OCI-LY1 (cell line): ENCODE measurements around the gene UMPS.

Experiments used
- H2AFZ ChIP-seq: fragments of 200-600 bp; sonication (generic), shearing (Covaris generic); 2 replicates; pipeline ENCODE4 v1.6.0; 2014; ENCODE audit warnings: antibody characterized with exemption, mild to moderate bottlenecking, low read length
- H3F3A ChIP-seq: fragments of 200-600 bp; sonication (generic), shearing (Covaris generic); 2 replicates; pipeline ENCODE4 v1.6.0; 2014; ENCODE audit warnings: mild to moderate bottlenecking, antibody characterized with exemption, low read length, moderate library complexity; ENCODE audit not compliant: insufficient read depth
- H3K27ac ChIP-seq: fragments of 200-600 bp; sonication (generic); 2 replicates; pipeline ENCODE4 v1.5.1; 2014; ENCODE audit warnings: low read length, mixed run types, mild to moderate bottlenecking, low read depth; ENCODE audit not compliant: poor library complexity, severe bottlenecking
- H3K27me3 ChIP-seq: fragments of 200-600 bp; sonication (generic); 2 replicates; pipeline ENCODE4 v1.6.0; 2014; ENCODE audit warnings: antibody characterized with exemption, mild to moderate bottlenecking, low read length, moderate library complexity; ENCODE audit not compliant: insufficient read depth
- H3K36me3 ChIP-seq: fragments of 200-600 bp; sonication (generic); 2 replicates; pipeline ENCODE4 v1.6.1; 2014; ENCODE audit warnings: mild to moderate bottlenecking, antibody characterized with exemption, low read length, moderate library complexity, mixed read lengths; ENCODE audit not compliant: insufficient read depth
- H3K4me1 ChIP-seq: fragments of 200-600 bp; sonication (generic); 2 replicates; pipeline ENCODE4 v1.5.1; 2014; ENCODE audit warnings: mild to moderate bottlenecking, low read length, moderate library complexity; ENCODE audit not compliant: insufficient read depth, severe bottlenecking
- H3K4me2 ChIP-seq: fragments of 200-600 bp; sonication (generic), shearing (Covaris generic); 2 replicates; pipeline ENCODE4 v1.6.1; 2014; ENCODE audit warnings: low read length
- H3K4me3 ChIP-seq: fragments of 200-600 bp; sonication (generic); 2 replicates; pipeline ENCODE4 v1.5.1; 2014; ENCODE audit warnings: low read length, low read depth, mild to moderate bottlenecking, mixed read lengths; ENCODE audit not compliant: poor library complexity, severe bottlenecking
- H3K79me2 ChIP-seq: fragments of 200-600 bp; shearing (Covaris generic); 2 replicates; pipeline ENCODE4 v1.6.1; 2016; ENCODE audit warnings: mixed run types, low read length, mixed read lengths; ENCODE audit not compliant: insufficient read depth
- H3K9ac ChIP-seq: fragments of 200-600 bp; sonication (generic), shearing (Covaris generic); 2 replicates; pipeline ENCODE4 v1.6.1; 2014; ENCODE audit warnings: mild to moderate bottlenecking, low read length, mixed read lengths
- H3K9me2 ChIP-seq: fragments of 200-600 bp; sonication (generic), shearing (Covaris generic); 2 replicates; pipeline ENCODE4 v1.6.1; 2014; ENCODE audit warnings: low read depth, mild to moderate bottlenecking, low read length, mixed read lengths
- H3K9me3 ChIP-seq: fragments of 200-600 bp; shearing (Covaris generic); 2 replicates; pipeline ENCODE4 v1.6.1; 2014; ENCODE audit warnings: low read length, mixed read lengths
- H4K20me1 ChIP-seq: fragments of 200-600 bp; sonication (generic), shearing (Covaris generic); 2 replicates; pipeline ENCODE4 v1.6.0; 2016; ENCODE audit warnings: mild to moderate bottlenecking, low read length; ENCODE audit not compliant: insufficient read depth
- CTCF ChIP-seq: fragments of 200-600 bp; sonication (generic), shearing (Covaris generic); IDR thresholded peaks from 2 replicates; pipeline ENCODE4 v1.5.1; 2017; ENCODE audit warnings: mild to moderate bottlenecking, antibody characterized with exemption, low read length, moderate library complexity, mixed read lengths
- EZH2 ChIP-seq: fragments of 200-600 bp; sonication (generic), shearing (Covaris generic); IDR thresholded peaks from 2 replicates; pipeline ENCODE4 v1.8.0; 2017; ENCODE audit warnings: borderline replicate concordance, mixed run types, mild to moderate bottlenecking, antibody characterized with exemption, low read length, moderate library complexity, mixed read lengths

Gene UMPS

GRCh38 chr3:124771083-124771445 is 40.8 kb downstream of the UMPS start:
- TF ChIP-seq EZH2 (no peak), CTCF (no peak)
- no peak overlapping the region for H3K4me2 ChIP-seq

DNA sequence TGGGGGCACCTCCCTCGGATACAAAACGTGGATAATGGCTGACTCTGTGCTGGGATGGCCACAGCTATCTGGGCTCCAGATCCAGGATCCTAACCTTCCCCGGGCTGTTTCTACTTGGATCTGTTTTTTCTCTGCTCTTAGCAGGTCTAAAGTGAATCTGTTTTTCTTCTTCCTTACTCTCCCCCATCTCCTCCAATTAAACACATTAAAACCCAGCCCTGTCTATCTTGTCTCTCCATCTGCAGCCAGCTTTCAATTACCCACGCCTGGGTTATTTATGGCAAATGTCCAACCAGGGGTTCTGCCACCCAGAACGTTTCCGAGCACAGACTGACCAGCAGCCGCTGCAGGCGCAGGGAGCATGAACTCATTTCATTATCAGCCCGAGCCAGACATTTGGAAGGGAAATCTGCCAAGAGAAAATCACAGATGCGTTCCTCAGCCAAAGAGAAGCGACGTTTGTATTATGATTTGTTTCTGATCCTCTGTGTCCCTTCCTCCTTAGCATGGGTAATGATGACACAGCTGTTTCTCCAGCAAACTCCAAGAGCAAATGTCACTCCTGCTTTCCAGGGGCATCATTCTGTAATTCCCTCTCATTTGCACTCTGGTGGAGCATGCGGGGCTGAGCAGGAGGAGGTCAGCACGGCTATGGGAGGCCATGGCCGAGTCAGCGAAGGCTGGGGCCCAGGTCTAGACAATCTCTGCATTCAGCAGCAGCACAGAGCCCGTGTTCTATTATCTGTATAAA is 42.0 kb downstream of the UMPS start:
- H3K4me1 ChIP-seq = no peaks in the 10 kb centered on the region
- no peak overlapping the region for H3K9ac ChIP-seq
- H3F3A ChIP-seq = no peaks in the 10 kb centered on the region

More at GRCh38 chr3:124771083-124771445, 40.8 kb downstream of the UMPS start:
- Histone ChIP-seq H3K36me3 (no peaks in the 10 kb centered on the region), H3K4me1 (no peaks in the 10 kb centered on the region), H3K9me2 (no peaks in the 10 kb centered on the region), H4K20me1 (no peaks in the 10 kb centered on the region), H3K27ac (no peak overlapping the region), H3K27me3 (peaks cover 5% of the 10 kb centered on the region; the same call in 1 of the 2 replicates), H3K9ac (no peak overlapping the region), H2AFZ (no peak overlapping the region), H3K79me2 (no peaks in the 10 kb centered on the region), H3K9me3 (no peaks in the 10 kb centered on the region), H3K4me3 (no peak overlapping the region), H3F3A (no peaks in the 10 kb centered on the region)

GRCh38 chr3:124773351-124774326 is 43.4 kb downstream of the UMPS start:
- no peak for TF ChIP-seq EZH2
- TF ChIP-seq CTCF = no peak
- Histone ChIP-seq H3K27ac (no peak overlapping the region), H4K20me1 (no peaks in the 10 kb centered on the region), H3F3A (no peaks in the 10 kb centered on the region), H3K9me3 (no peaks in the 10 kb centered on the region), H3K9ac (no peak overlapping the region), H3K4me2 (no peak overlapping the region), H3K27me3 (no peaks in the 10 kb centered on the region), H3K36me3 (no peaks in the 10 kb centered on the region), H2AFZ (no peak overlapping the region), H3K79me2 (no peaks in the 10 kb centered on the region), H3K4me3 (no peak overlapping the region), H3K9me2 (no peaks in the 10 kb centered on the region), H3K4me1 (no peaks in the 10 kb centered on the region)

More for the DNA sequence above, 42.0 kb downstream of the UMPS start:
- Histone ChIP-seq H3K36me3 (no peaks in the 10 kb centered on the region), H3K4me3 (no peak overlapping the region), H4K20me1 (no peaks in the 10 kb centered on the region), H3K27ac (no peak overlapping the region), H3K4me2 (no peak overlapping the region), H3K9me2 (no peaks in the 10 kb centered on the region), H3K79me2 (no peaks in the 10 kb centered on the region), H3K27me3 (no peaks in the 10 kb centered on the region), H2AFZ (no peak overlapping the region), H3K9me3 (no peaks in the 10 kb centered on the region)
- no peak for TF ChIP-seq EZH2
